ENCODE results near the gene DNM1. TPM values are rescaled to one million over a fixed set of nuclear protein-coding genes. Genes with fewer than 3 reads are reported as not detected.
"Not testable (repeated sequence)": the region's sequence is repeated elsewhere in the genome, so short reads cannot be mapped to it uniquely, and the experiment has no call there.

DNM1 gene
- total and polyA plus RNA-seq, 2 experiments from 2014 or later = 36.0 to 42.0 TPM

- not testable (repeated sequence) for H4K20me1 ChIP-seq (replicated peaks; ENCODE audit: insufficient read depth); H3K36me3 ChIP-seq (ENCODE audit: insufficient read depth); H2AFZ ChIP-seq; ATAC-seq; H3K27me3 ChIP-seq (ENCODE audit: insufficient read depth); H3K4me2 ChIP-seq; H3K9me2 ChIP-seq (ENCODE audit: insufficient read depth); H3K27ac ChIP-seq (ENCODE audit: low read depth); H3K79me2 ChIP-seq (replicated peaks; ENCODE audit: insufficient read depth); H3K4me3 ChIP-seq; H3K4me3 Mint-ChIP-seq; H3F3A ChIP-seq (replicated peaks; ENCODE audit: low read depth); H3K4me1 ChIP-seq (ENCODE audit: insufficient read depth); H3K27ac Mint-ChIP-seq; H3K9me3 Mint-ChIP-seq; H3K27me3 Mint-ChIP-seq (ENCODE audit: insufficient read depth, low read depth, poor library complexity); H3K4me1 Mint-ChIP-seq
- peaks cover 57% of the 10 kb centered on the region for H3K36me3 Mint-ChIP-seq (ENCODE audit: low read depth)
- TF ChIP-seq CTCF (conservative IDR thresholded peaks at IDR 0.05; ENCODE audit: low read depth in 2 of 2) = peak; percentile 66 to 68
- peak; percentile 83 for TF ChIP-seq CREB1 (CRISPR knock-in tag; IDR thresholded peaks at IDR 0.05; ENCODE audit: low read depth)
- DNase-seq (ENCODE audit: low spot score) = peak; percentile 65
These were observed 21.7 kb upstream of the DNM1 start for GRCh38 chr9:128181480-128181879.

- Histone ChIP-seq H3K36me3 (ENCODE audit: insufficient read depth) (peaks cover 6% of the 10 kb centered on the region; the same call in 1 of the 2 replicates), H2AFZ (no peak overlapping the region), H3K4me3 (no peak overlapping the region), H3K79me2 (replicated peaks; ENCODE audit: insufficient read depth) (no peaks in the 10 kb centered on the region), H3K4me2 (no peak overlapping the region), H3K9me2 (ENCODE audit: insufficient read depth) (no peaks in the 10 kb centered on the region), H3F3A (replicated peaks; ENCODE audit: low read depth) (0 out of 2 replicates have a peak, but pooled peaks cover 3% of the 10 kb centered on the region), H3K27ac (ENCODE audit: low read depth) (no peak overlapping the region), H4K20me1 (replicated peaks; ENCODE audit: insufficient read depth) (peaks cover 9% of the 10 kb centered on the region; the same call in 1 of the 2 replicates), H3K27me3 (ENCODE audit: insufficient read depth) (no peaks in the 10 kb centered on the region), H3K4me1 (ENCODE audit: insufficient read depth) (no peaks in the 10 kb centered on the region)
- DNase-seq (ENCODE audit: low spot score) (no peak), ATAC-seq (no peak)
- TF ChIP-seq NANOG (IDR thresholded peaks at IDR 0.05; ENCODE audit: borderline replicate concordance) (no peak), ETS1 (IDR thresholded peaks at IDR 0.05) (no peak), EZH2phosphoT487 (IDR thresholded peaks at IDR 0.05; ENCODE audit: unreplicated experiment) (no peak), REST (IDR thresholded peaks at IDR 0.05; ENCODE audit: unreplicated experiment) (no peak), ZNF331 (CRISPR knock-in tag; IDR thresholded peaks at IDR 0.05; ENCODE audit: low read depth) (no peak), EZH2 (IDR thresholded peaks at IDR 0.05; ENCODE audit: low read depth, unreplicated experiment) (no peak), STAT1 (IDR thresholded peaks at IDR 0.05; ENCODE audit: unreplicated experiment) (no peak)
- peaks cover 60% of the 10 kb centered on the region for H3K36me3 Mint-ChIP-seq (ENCODE audit: low read depth)
- no peak overlapping the region for H3K27ac Mint-ChIP-seq
- H3K4me1 Mint-ChIP-seq = no peaks in the 10 kb centered on the region
- no peak overlapping the region for H3K4me3 Mint-ChIP-seq
- peaks cover 10% of the 10 kb centered on the region for H3K27me3 Mint-ChIP-seq (ENCODE audit: insufficient read depth, low read depth, poor library complexity)
- no peaks in the 10 kb centered on the region for H3K9me3 Mint-ChIP-seq
These were observed 20.1 kb upstream of the DNM1 start for GRCh38 chr9:128182893-128183588.

All from GM23338 (cell line).